Measurements from ENCODE around the gene SERPINB1. TPM values are rescaled to one million over a fixed set of nuclear protein-coding genes. Genes with fewer than 3 reads are reported as not detected.
A peak's percentile ranks its signal among the peaks of the same experiment; 100 is the strongest.
"Not testable (repeated sequence)": the region's sequence is repeated elsewhere in the genome, so short reads cannot be mapped to it uniquely, and the experiment has no call there.

SERPINB1 gene
- total RNA-seq, 2 experiments from 2014 or later = 1.2 to 3.5 TPM

- ChIA-PET CTCF (ENCODE audit: unreplicated experiment) (no interaction called here), POLR2A (interaction anchor here (0.6 to 1.7 kb wide), 7 partner anchors 14 to 310 kb away, joined by 3 to 13 read pairs (median 5); no protein-coding TSS in a partner anchor)
- BruUV-seq (replicated peaks) = no TSS peak
- peaks cover 91% of the 10 kb centered on the region for H3K4me1 ChIP-seq (ENCODE audit: insufficient read depth, low read length, poor library complexity, severe bottlenecking)
- H4K20me1 ChIP-seq (ENCODE audit: insufficient read depth, low read length) = peaks cover 5% of the 10 kb centered on the region; the same call in 1 of the 2 replicates
- peak overlapping the region; percentile 95 for H3K27ac ChIP-seq (ENCODE audit: low read depth, low read length, poor library complexity, severe bottlenecking)
- H3K9me3 ChIP-seq (ENCODE audit: low read length) = no peaks in the 10 kb centered on the region
- intact Hi-C loops (cut with micrococcal nuclease; ENCODE audit: unreplicated experiment) = no loop called here
- peak overlapping the region; percentile 71 for H3K4me2 ChIP-seq (ENCODE audit: low read length)
- H3K36me3 ChIP-seq (ENCODE audit: insufficient read depth, low read length) = peaks cover 51% of the 10 kb centered on the region
- no peak overlapping the region for H2AFZ ChIP-seq (ENCODE audit: low read length)
- H3K79me2 ChIP-seq (ENCODE audit: insufficient read depth, low read depth, low read length) = peaks cover 91% of the 10 kb centered on the region
- H3K9me2 ChIP-seq (ENCODE audit: insufficient read depth, low read length) = no peaks in the 10 kb centered on the region
- TF ChIP-seq, protein P1, sequence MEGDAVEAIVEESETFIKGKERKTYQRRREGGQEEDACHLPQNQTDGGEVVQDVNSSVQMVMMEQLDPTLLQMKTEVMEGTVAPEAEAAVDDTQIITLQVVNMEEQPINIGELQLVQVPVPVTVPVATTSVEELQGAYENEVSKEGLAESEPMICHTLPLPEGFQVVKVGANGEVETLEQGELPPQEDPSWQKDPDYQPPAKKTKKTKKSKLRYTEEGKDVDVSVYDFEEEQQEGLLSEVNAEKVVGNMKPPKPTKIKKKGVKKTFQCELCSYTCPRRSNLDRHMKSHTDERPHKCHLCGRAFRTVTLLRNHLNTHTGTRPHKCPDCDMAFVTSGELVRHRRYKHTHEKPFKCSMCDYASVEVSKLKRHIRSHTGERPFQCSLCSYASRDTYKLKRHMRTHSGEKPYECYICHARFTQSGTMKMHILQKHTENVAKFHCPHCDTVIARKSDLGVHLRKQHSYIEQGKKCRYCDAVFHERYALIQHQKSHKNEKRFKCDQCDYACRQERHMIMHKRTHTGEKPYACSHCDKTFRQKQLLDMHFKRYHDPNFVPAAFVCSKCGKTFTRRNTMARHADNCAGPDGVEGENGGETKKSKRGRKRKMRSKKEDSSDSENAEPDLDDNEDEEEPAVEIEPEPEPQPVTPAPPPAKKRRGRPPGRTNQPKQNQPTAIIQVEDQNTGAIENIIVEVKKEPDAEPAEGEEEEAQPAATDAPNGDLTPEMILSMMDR (conservative IDR thresholded peaks at IDR 0.05; ENCODE audit: low read length) = no peak
- TF ChIP-seq EZH2phosphoT487 (IDR thresholded peaks at IDR 0.05; ENCODE audit: borderline replicate concordance, low read depth, low read length) = no peak
- peak overlapping the region; percentile 64 for H3K4me3 ChIP-seq (ENCODE audit: low read depth, low read length, poor library complexity, severe bottlenecking)
- no peak for DNase-seq (ENCODE audit: low spot score)
Observed at GRCh38 chr6:2883673-2884072, 42.0 kb upstream of the SERPINB1 start.

GRCh38 chr6:2881423-2881822 lies 39.8 kb upstream of the SERPINB1 start:
- no peak for TF ChIP-seq EZH2phosphoT487 (IDR thresholded peaks at IDR 0.05; ENCODE audit: borderline replicate concordance, low read depth, low read length)
- TF ChIP-seq, protein P1 (conservative IDR thresholded peaks at IDR 0.05; ENCODE audit: low read length) = no peak
- CTCF ChIA-PET (ENCODE audit: unreplicated experiment) = interaction anchor here (0.9 to 2.2 kb wide), 2 partner anchors 12 to 18 kb away, joined by 3 to 6 read pairs; no protein-coding TSS in a partner anchor
- H3K79me2 ChIP-seq (ENCODE audit: insufficient read depth, low read depth, low read length) = peaks cover 91% of the 10 kb centered on the region
- intact Hi-C loops (cut with micrococcal nuclease; ENCODE audit: unreplicated experiment) = no loop called here
- BruUV-seq (replicated peaks) = no TSS peak
- H4K20me1 ChIP-seq (ENCODE audit: insufficient read depth, low read length) = no peaks in the 10 kb centered on the region; the same call in 1 of the 2 replicates
- peak overlapping the region; percentile 79 for H3K27ac ChIP-seq (ENCODE audit: low read depth, low read length, poor library complexity, severe bottlenecking)
- H3K9me3 ChIP-seq (ENCODE audit: low read length) = no peaks in the 10 kb centered on the region
- H3K4me1 ChIP-seq (ENCODE audit: insufficient read depth, low read length, poor library complexity, severe bottlenecking) = peaks cover 91% of the 10 kb centered on the region
- POLR2A ChIA-PET = interaction anchor here (1.0 to 5.6 kb wide), 11 partner anchors 10 to 31 kb away, joined by 3 to 50 read pairs (median 4); no protein-coding TSS in a partner anchor
- H3K9me2 ChIP-seq (ENCODE audit: insufficient read depth, low read length) = no peaks in the 10 kb centered on the region
- H3K4me3 ChIP-seq (ENCODE audit: low read depth, low read length, poor library complexity, severe bottlenecking) = peak overlapping the region; percentile 67
- DNase-seq (ENCODE audit: low spot score) = peak; percentile 82
- peaks cover 29% of the 10 kb centered on the region for H3K36me3 ChIP-seq (ENCODE audit: insufficient read depth, low read length)
- peak overlapping the region; percentile 84 for H3K4me2 ChIP-seq (ENCODE audit: low read length)
- no peak overlapping the region for H2AFZ ChIP-seq (ENCODE audit: low read length)

DNA sequence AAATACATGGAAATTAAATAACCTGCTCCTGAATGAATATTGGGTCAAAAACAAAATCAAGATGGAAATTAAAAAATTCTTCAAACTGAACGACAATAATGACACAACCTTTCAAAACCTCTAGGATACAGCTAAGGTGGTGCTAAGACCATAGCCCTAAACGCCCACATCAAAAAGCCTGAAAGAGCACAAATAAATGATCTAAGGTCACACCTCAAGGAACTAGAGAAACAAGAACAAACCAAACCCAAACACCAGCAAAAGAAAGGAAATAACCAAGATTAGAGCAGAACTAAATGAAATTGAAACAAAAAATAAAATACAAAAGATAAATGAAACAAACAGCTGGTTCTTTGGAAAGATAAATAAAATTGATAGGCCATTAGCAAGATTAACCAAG lies 38.5 kb upstream of the SERPINB1 start:
- DNase-seq (ENCODE audit: low spot score) = peak; percentile 59
- Histone ChIP-seq H3K79me2 (ENCODE audit: insufficient read depth, low read depth, low read length) (peaks cover 92% of the 10 kb centered on the region), H3K4me2 (ENCODE audit: low read length) (peak overlapping the region; percentile 84)

More for the DNA sequence above, 38.5 kb upstream of the SERPINB1 start:
- intact Hi-C loops (cut with micrococcal nuclease; ENCODE audit: unreplicated experiment); H3K9me3 ChIP-seq (ENCODE audit: low read length); H4K20me1 ChIP-seq (ENCODE audit: insufficient read depth, low read length); H2AFZ ChIP-seq (ENCODE audit: low read length); H3K9me2 ChIP-seq (ENCODE audit: insufficient read depth, low read length): not testable (repeated sequence)
- H3K4me3 ChIP-seq (ENCODE audit: low read depth, low read length, poor library complexity, severe bottlenecking) = peak overlapping the region; percentile 67
- POLR2A ChIA-PET = interaction anchor here (0.6 to 5.6 kb wide), 11 partner anchors 8 to 111 kb away, joined by 3 to 50 read pairs (median 3); no protein-coding TSS in a partner anchor
- peaks cover 23% of the 10 kb centered on the region for H3K36me3 ChIP-seq (ENCODE audit: insufficient read depth, low read length)
- BruUV-seq (replicated peaks) = TSS peak; percentile 11
- CTCF ChIA-PET (ENCODE audit: unreplicated experiment) = interaction anchor here (2.2 kb wide), 1 partner anchor 11 kb away, joined by 6 read pairs; no protein-coding TSS in a partner anchor
- H3K4me1 ChIP-seq (ENCODE audit: insufficient read depth, low read length, poor library complexity, severe bottlenecking) = peaks cover 89% of the 10 kb centered on the region
- H3K27ac ChIP-seq (ENCODE audit: low read depth, low read length, poor library complexity, severe bottlenecking) = peak overlapping the region; percentile 79
